NCI-H226 (cell line): ENCODE measurements around the gene COL23A1.
"Not testable (repeated sequence)": the region's sequence is repeated elsewhere in the genome, so short reads cannot be mapped to it uniquely, and the experiment has no call there.

Experiments
- DNase-seq: peaks from one replicate; pipeline ENCODE4 v3.0.0-alpha.2; 2015

Gene COL23A1

DNA sequence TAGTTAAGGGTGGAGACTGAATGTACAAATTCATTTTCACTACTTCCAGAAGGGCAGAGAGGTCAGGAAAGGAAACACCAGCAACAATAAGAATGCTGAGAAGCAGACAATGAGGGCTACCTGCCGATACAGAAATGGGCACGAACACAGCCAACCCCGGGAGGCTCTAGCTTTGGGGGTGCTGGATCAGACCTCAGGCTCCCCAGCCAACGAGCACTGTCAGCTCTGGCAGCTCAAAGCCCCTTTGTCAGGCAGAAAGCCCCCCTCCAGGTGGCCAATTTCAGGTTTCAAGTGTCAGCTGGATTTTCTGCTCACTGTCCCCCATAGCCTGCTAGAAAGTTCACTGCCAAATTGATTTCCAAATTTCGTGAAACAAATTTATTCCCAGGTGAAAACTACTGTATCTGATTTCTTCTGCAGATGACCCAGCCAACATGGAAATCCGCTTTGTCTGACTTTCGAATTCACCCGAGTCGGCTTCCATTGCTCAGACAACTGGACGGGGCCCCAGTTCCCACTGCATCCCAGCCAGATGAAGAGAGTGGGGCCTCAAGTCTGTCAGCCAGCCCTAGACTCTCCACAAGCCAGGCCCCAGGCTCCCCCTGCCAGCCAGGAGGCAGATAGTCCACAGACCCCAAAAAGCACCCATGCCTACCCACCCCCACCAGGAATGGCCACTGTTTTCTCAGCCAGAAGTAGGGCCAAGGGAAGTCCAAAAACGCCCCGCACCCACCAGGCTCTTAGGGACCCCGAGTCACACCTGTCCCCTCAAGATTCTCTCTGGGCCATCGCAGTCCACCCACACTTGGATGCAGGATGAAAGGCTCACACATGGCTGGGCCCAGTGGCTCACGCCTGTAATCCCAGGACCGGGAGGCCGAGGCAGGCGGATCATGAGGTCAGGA, 261.1 kb downstream of the COL23A1 start:
- DNase-seq, result no peak

DNA sequence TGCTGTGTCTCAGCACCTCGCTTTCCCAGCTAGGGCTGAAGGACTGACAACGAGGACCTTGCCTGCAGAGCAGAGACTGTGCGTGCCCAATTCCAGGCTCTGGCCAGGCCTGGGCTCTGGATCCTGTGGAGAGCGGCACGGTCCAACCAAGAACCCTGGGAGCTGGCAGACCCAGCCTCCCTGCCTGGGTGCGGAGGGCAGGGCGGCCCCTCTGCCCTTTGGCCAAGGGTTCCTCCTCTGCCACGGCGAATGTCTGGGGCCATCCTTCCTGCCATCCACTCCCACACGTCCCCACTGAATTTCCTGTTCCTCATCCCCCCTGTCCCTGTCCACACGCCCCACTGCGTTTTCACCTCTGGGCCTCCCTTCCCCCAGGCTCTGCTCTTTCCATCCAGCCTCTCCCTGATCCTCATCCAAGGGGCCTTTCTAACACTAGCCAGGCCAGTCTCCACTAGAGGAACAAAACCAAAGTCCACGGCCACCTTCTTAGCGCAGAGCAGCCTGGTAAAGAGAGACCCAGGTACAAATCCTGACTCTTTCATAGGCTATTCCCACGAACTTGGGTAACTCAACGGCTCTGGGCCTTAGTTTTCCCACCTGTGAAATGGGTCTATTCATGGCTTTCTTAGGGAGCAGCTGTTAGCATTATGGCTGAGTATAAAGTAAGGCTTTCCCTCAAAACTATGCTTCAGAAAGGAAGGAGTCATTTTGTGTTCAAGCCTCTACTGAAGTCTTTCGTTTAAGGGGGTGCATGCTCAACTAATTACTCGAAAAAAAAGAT, 262.1 kb downstream of the COL23A1 start:
- no peak for DNase-seq

DNA sequence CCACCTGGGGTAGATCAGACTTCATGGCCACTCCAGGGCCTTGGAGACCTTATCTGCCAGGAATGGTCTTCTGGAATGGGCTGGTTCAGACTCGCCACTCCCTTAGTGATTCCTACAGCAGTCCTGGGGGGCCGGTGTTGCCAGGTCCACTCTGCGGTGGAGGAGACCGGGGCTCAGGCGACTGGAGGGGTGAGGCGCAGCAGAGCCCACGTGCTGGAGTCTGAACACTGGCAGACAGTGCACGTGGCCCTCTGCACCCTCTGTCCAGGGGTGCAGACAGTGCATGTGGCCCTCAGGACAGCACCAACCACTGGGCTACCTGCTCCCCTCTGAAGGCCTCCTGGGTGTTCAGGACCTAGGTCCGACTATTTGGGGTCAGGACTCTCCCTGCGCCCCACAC, 262.7 kb downstream of the COL23A1 start:
- DNase-seq, result no peak

DNA sequence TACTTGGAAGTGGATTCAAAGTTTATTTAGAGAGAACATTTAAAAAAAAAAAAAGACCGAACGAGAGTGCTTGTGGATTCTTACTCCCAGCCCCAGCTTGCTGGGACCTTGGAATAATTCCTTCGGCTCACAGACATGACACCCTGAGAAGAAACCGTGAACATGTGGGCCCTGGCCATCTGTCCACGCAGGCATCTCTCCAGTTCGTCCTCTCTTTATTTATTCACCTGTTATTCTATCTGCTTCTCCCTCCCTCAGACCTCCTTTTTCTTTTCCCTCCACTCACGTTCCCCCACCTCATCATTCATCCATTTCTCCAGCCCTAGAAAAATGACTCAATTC, 263.8 kb downstream of the COL23A1 start:
- no peak for DNase-seq

DNA sequence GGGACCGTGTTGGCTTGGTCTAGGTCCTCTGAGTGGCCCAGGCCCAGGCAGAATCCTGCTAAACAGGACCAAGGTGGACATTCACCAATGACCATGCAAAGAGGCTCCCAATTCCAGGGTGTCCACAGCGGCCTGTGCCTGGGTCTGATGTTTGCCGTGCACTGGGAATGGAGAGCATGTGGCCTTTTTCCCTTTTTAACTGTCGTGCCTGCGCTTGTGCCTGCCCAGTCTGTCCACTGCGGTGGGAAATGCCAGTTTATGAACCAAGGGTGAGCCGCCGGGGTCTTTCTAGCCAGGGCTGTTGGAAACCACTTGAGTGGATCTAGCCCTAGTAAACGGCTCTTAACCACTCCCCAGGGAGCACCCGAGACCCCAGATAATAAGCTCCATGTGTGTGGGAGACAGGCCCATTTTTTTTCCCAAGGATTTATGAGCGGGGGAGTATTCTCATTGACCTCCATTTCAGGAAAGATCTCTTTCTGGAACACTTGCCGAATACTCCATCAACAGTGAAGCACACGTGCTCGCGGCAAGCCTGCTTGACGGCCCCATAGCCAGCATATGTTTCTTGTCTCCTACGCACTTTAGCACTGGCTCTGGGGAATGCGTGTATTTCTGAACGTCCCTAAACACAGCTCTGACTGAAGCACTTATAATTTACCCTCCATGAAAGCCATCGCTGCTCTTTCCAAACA, 264.4 kb downstream of the COL23A1 start:
- no peak for DNase-seq

DNA sequence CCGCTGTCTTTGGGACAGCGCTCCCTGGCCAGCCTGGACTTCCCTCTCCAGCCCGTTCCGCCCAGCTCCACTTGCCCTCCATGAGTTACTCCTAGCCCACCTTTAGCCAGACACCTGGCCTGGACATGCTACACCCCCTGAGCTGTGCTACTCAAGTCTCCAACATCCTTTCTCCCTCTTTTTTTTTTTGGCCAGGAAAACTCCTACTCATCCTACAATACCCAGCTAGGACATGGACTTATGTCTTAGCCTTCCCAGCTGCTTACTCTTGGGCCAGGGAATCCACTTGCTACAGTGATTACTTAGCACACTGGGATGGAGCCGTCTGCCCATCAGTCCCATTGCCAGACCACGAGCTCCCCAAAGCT, 264.9 kb downstream of the COL23A1 start:
- DNase-seq, result no peak

DNA sequence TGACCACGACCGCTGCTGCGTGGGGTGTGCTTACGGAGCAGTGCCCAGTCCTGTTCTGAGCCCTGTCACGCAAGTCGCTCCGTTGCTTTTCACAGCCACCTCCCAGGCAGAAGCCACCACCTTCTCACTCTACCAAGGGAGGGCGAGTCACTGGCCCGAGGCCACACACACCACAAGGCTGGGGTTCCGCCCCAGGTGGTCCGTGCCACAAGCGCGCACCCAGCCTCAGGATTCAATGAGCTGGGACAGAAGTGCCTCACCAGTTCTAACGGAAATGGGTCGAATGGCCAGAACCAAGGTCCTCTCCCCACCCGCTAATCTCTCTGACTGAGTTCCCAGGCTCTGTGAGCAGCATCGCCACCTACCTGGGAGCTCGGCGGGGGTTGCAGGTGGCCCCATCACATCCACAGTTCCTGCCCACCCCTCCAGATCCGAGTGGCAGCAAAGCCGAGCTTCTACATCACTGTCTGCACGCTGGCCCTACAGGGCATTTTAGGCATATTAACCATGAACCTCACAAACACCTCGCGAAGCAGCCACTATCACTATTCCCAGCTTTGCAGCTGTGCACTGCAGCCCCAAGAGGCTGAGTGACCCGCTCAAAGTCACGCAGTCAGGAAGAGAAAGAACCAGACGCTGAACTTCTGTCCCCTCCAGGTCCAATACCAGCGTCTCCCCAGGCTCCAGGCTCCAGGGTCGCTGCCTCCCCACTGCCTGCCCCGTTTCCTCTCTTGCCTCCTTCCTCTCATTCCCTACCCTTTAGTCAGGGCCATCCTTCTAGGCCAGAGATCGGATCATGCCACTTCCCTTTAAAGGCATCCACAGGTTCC, 265.5 kb downstream of the COL23A1 start:
- DNase-seq, result no peak

DNA sequence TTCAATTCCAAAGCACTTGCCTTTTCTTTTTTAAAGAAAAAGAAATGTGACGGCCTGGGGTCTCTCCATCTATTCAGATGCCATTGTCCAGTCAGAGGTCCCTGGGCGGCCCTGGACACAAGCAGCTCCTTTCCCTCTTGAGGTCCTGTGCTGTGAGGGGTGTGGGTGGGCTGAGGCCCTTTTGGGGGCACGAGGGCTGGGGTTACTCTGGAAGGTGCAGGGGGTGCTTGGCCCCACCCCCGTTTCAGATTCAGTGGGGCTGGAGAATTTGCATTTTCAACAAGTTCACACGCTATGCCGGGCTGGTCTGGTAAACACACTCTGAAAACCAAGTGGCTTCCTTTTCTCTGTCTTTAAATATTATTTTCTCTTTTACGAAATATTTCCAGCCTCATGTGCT, 266.2 kb downstream of the COL23A1 start:
- DNase-seq, result no peak

DNA sequence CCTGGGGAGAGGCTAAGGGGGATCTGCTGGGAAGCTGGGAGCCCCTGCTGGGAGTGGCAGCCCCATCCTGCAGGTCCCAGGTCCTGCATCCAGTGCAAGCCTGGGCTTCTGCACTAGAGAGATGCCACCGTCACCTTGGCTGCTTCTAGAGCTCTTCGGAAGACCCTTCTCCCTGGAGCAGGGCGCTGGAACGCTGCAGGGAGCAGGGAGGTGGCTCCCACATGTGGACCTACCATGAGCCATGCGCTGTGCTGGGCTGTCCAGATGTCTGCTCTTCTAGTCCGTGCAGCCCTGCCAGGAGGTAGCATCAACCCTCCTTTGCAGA, 266.7 kb downstream of the COL23A1 start:
- no peak for DNase-seq

DNA sequence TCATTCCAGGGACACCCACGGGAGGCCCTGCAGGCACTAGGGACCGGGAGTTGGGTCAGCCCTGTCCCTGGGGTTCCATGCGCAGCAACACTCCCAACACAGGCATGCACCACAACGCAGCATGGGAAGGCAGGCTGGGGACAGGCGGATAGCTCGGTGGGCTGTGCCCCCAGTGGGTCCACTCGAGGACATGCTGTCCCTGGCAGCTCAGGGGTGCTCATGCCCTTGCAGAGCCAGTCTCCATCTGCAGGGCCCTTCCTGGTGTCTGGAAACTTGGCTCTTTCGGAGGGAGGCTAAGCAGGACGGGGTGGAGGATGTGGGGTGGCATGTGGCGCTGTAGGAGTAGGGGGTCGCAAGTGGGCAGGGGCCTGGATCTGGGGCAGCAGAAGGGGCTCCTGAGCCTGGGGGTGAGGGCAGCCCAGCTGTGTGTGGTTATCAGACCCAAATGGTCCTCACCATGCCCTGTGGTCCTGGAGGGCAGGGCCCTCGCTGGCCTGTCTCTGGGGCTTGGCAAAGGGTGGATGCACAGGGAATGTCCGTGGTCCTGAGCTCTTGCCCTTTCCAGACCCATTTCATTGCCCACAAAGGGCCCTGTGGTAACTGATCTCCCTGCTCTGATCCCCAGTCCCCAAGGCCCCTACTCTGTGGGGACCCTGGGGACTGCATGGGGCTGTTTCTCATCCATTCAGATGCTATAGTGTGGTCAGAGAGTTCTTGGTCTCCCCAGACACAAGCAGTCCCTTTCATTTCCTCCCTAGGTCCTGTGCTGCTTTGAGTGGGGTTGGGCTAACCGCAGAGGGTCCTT, 267.3 kb downstream of the COL23A1 start:
- no peak for DNase-seq

DNA sequence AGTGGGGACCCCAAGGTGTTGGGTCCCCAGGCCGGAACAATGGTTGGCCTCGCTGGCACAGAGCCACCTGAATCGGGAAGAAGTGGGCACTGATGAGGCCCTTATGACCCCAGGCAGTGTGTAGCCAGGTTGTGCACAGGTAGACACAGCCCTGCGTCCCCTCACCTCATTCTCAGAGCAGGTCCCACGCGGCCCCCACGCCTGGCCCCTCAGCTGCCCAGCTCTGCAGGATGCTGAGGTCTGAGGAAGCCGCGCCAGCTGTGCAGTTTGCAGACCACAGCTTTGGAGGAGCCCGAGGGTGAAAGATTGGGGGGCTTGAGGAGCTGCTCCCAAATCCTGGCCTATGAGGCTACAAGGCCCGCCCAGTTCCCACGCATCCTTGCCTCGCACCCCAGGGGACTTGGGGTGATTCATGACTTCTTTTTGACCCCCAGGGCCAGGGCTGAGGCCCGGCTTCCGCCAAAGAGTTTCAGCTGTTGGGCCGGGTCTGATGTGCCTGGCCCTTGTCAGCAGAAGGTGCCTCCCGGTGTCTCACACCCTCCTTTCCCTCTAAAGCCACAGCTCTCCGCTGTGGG, 269.8 kb downstream of the COL23A1 start:
- no peak for DNase-seq

DNA sequence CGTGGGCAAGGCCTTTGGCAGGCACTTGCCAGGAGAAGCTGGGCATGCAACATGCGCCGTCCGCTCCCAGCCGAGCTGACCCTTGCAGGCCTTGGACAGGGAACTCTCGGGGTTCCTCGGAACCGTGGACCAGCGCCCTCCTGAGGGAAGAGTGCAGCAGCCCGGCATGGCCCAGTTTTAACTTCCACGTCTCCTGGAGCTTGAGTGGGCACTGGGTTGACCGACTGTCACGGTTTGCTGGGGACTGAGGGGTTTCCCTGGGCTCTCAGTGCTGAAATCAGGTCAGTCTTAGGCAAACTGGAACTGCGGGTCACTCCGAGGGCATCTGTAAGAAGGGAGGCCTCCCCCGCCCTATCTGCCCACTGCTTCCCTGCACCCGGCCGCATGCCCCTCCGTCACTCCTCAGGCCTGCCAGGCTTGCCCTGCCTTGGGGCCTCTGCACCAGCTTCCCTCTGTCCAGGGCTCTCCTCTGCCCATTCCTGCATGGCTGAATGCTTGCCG, 270.6 kb downstream of the COL23A1 start:
- DNase-seq, result no peak

DNA sequence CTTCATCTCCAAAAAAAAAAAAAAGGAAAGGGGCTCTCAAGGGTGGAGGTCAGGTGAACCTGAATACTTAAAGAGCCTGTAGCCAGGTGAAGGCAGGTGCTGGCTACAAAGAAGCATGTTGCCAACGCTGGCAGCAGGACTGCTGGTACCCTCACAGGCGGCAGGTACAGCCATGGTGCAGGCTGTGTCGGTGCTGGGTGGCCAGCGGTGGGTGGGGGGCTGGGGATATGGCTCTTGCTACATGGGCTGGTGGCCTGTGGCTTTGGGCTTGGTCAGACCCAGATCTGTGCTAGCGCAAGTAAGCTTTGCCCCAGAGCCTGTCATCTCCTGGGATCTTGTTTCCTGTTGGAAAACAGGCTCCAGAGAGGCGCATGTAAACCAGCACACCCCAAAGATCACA, 271.3 kb downstream of the COL23A1 start:
- no peak for DNase-seq

DNA sequence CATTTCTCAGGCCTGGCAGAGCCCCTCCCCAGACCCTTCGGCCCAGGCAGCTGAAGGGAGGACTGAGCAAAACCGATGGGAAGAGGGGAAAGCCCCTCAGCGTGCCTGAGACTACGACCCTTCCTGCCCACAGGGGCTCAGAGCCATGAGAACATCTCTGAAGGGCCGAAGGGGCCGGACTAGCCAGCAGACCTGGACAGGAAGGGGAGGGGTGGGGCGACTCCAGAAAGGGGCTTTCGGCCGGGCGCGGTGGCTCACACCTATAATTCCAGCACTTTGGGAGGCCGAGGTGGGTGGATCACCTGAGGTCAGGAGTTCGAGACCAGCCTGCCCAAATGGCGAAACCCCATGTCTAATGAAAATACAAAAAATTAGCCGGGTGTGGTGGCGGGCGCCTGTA, 271.8 kb downstream of the COL23A1 start:
- DNase-seq, result no peak

DNA sequence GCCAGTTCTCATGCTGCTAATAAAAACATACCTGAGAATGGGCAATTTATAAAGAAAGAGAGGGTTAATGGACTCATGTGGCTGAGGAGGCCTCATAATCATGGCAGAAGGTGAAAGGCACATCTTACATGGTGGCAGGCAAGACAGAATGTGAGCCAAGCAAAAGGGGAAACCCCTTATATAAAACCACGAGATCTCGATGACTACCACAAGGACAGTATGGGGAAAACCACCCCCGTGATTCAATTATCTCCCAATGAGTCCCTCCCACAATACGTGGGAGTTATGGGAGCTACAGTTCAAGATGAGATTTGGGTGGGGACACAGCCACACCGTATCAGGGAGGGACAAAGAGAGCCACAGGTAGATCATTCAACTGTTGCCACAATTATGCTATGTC, 272.5 kb downstream of the COL23A1 start:
- not testable (repeated sequence) for DNase-seq

DNA sequence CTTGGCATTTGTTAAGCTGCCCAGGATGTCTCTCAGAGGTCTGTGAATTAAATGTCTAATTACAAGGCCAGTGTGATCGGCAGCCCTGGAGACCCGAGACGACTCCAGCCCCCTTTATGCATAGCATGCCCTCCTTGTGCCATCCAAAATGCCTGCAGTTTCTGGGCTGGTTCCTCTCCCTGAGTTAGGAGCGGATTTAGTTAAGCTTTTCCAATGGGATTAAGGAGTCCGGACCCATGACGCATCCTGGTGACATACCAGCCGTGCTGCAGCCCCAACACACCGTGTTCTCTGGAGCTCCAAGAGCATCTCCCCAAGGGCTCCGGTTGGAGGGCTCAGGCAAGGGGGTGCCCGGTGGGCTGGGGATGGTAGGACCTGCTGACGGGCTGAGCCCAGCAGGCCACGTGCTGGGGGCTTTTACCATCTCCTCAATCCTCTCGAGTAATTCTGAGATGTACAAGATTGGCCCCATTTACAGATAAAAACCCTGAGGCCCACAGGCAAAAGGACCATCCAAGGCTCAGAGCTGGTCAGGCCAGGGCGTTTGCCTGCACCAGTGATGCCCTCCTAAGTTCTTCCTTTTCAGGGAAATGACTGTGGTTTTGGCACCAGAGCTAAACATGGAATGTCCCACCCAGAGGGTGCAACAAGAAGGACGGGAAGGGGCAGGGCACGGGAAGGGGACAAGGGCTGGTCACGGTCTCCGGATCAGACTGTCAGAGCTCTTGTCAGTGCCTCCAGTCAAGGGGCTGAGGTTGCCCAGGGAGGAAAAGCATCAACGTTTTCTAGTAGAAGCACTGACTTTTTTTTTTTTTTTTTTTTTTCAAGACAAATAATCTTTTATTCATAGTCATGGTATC, 275.0 kb downstream of the COL23A1 start:
- no peak for DNase-seq

DNA sequence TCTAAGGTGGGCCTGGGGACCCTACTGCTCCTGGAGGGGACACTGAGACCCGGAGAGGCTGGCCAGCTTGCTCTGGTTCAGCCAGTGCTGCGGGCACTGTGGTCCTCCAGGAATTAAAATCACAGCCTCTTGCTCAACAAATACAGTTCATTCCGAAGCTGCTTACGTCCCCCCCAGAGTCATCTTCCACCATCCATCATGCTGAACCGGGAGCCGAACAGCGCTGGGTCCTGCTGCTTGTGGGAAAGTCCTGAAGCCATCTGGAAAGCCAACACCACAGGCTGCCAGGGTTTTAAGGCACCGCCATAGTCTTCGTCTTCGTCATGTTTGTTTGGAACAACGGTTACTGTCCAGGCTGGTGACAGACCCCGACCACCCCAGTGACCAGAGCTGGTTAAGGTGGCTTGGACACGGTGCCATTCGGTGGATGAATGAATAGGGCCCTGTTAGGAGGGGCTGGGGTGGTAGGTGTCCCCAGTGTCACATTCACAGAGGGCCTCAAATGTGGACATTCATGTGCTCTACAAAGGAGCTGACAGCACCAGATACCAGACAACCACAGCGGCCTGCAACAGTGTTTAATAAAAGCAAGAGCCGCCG, 276.0 kb downstream of the COL23A1 start:
- DNase-seq, result no peak

DNA sequence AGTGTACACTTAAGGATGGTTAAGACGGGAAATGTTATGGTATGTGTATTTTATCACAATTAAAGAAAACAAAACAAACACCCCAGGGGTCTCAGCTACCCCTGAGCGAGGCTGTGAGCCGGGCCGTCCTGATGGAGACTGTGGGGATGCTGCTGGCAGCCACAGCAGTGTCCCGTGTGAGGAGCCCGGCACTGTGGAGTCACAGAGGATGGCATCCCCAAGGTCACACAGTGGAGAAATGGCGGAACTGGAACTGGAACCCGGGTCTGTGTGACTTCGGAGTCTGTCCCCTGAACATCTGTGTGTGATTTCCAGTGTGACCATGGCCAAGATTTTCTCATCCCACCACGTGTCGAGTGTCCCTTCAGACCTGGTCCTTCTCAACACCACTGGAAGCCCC, 276.9 kb downstream of the COL23A1 start:
- no peak for DNase-seq

DNA sequence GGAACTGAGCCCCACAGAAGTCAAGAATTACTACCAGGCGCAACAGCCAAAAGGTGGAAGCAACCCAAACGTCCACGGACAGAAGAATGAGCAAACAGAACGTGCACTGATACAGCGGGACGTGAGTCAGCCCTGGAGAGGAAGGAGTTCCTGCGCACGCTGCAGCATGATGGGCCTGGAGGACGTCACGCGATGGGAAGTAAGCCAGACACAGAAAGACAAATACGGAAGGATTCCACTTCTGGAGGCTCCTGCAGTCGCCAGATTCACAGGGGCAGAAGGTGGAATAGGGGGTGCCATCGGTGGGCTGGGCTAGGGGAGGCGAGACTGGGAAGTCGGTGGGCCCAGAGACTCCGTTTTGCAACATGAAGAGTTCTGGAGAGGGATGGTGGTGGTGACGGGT, 277.3 kb downstream of the COL23A1 start:
- DNase-seq, result no peak
